ENCODE results near the gene MFNG. TPM values are rescaled to one million over a fixed set of nuclear protein-coding genes. Genes with fewer than 3 reads are reported as not detected.
A peak's percentile ranks its signal among the peaks of the same experiment; 100 is the strongest.

Gene MFNG
- polyA plus RNA-seq, 1 donor from 2014 or later = 0.17 TPM

- Histone ChIP-seq H3K4me2 (ENCODE audit: low read length) (no peak overlapping the region), H3K9me3 (ENCODE audit: low read length) (no peaks in the 10 kb centered on the region), H3K4me3 (ENCODE audit: low read length) (no peak overlapping the region), H3K27me3 (ENCODE audit: insufficient read depth, low read depth, low read length) (no peaks in the 10 kb centered on the region), H3K9ac (ENCODE audit: low read length) (no peak overlapping the region), H4K20me1 (ENCODE audit: insufficient read depth) (no peaks in the 10 kb centered on the region), H2AFZ (ENCODE audit: low read depth, low read length) (no peak overlapping the region), H3K36me3 (ENCODE audit: insufficient read depth, low read length) (no peaks in the 10 kb centered on the region), H3F3A (ENCODE audit: insufficient read depth, low read length, poor library complexity, severe bottlenecking) (no peaks in the 10 kb centered on the region), H3K9me2 (ENCODE audit: insufficient read depth, low read length) (no peaks in the 10 kb centered on the region), H3K79me2 (replicated peaks; ENCODE audit: insufficient read depth, low read length) (no peaks in the 10 kb centered on the region), H3K27ac (ENCODE audit: low read length) (no peak overlapping the region)
- TF ChIP-seq MXI1 (conservative IDR thresholded peaks at IDR 0.05; ENCODE audit: poor library complexity, severe bottlenecking) (no peak), POLR2AphosphoS5 (IDR thresholded peaks at IDR 0.05) (no peak), REST (IDR thresholded peaks at IDR 0.05; ENCODE audit: borderline replicate concordance) (no peak), EP300 (conservative IDR thresholded peaks at IDR 0.05; ENCODE audit: poor library complexity, severe bottlenecking) (no peak), RAD21 (conservative IDR thresholded peaks at IDR 0.05) (no peak), SMC3 (conservative IDR thresholded peaks at IDR 0.05; ENCODE audit: poor library complexity) (no peak), EZH2 (IDR thresholded peaks at IDR 0.05; ENCODE audit: borderline replicate concordance, insufficient read depth, low read length, poor library complexity, severe bottlenecking) (no peak), TAF1 (IDR thresholded peaks at IDR 0.05; ENCODE audit: low read depth) (no peak)
- TF ChIP-seq, protein P1, sequence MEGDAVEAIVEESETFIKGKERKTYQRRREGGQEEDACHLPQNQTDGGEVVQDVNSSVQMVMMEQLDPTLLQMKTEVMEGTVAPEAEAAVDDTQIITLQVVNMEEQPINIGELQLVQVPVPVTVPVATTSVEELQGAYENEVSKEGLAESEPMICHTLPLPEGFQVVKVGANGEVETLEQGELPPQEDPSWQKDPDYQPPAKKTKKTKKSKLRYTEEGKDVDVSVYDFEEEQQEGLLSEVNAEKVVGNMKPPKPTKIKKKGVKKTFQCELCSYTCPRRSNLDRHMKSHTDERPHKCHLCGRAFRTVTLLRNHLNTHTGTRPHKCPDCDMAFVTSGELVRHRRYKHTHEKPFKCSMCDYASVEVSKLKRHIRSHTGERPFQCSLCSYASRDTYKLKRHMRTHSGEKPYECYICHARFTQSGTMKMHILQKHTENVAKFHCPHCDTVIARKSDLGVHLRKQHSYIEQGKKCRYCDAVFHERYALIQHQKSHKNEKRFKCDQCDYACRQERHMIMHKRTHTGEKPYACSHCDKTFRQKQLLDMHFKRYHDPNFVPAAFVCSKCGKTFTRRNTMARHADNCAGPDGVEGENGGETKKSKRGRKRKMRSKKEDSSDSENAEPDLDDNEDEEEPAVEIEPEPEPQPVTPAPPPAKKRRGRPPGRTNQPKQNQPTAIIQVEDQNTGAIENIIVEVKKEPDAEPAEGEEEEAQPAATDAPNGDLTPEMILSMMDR (IDR thresholded peaks at IDR 0.05; ENCODE audit: poor library complexity, severe bottlenecking) = no peak
Measured at GRCh38 chr22:37464181-37464580, 22.0 kb downstream of the MFNG start.

DNA sequence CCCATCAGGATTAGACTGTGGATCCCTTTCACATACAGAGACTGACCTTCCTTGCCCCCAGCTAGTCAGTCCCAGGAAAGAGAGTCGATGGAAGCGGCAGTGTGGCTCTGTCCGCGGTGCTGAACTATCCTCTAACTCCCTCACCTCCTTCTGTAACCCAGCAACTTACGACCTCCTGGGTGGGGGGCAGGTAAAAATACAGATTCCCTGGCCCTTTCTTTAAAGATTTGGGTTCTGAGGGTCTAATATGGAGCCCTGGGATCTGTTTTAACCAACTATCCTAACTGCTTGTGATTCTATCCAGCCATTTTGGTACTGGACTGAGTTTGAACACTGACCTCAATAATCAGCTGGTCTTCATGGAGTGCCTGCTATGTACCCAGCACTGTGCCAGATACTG lies 23.2 kb downstream of the MFNG start:
- H3K9ac ChIP-seq (ENCODE audit: low read length) = no peak overlapping the region
- no peaks in the 10 kb centered on the region for H3K9me3 ChIP-seq (ENCODE audit: low read length)
- no peaks in the 10 kb centered on the region for H3K36me3 ChIP-seq (ENCODE audit: insufficient read depth, low read length)
- H2AFZ ChIP-seq (ENCODE audit: low read depth, low read length) = no peak overlapping the region
- no peak overlapping the region for H3K27ac ChIP-seq (ENCODE audit: low read length)
- TF ChIP-seq TAF1 (IDR thresholded peaks at IDR 0.05; ENCODE audit: low read depth) = no peak
- TF ChIP-seq REST (IDR thresholded peaks at IDR 0.05; ENCODE audit: borderline replicate concordance) = peak; percentile 28
- H3K9me2 ChIP-seq (ENCODE audit: insufficient read depth, low read length) = no peaks in the 10 kb centered on the region
- no peaks in the 10 kb centered on the region for H3K79me2 ChIP-seq (replicated peaks; ENCODE audit: insufficient read depth, low read length)
- no peak overlapping the region for H3K4me3 ChIP-seq (ENCODE audit: low read length)
- no peak overlapping the region for H3K4me2 ChIP-seq (ENCODE audit: low read length)
- no peaks in the 10 kb centered on the region for H3K27me3 ChIP-seq (ENCODE audit: insufficient read depth, low read depth, low read length)
- H3F3A ChIP-seq (ENCODE audit: insufficient read depth, low read length, poor library complexity, severe bottlenecking) = no peaks in the 10 kb centered on the region
- no peaks in the 10 kb centered on the region for H4K20me1 ChIP-seq (ENCODE audit: insufficient read depth)

All from neural cell (in vitro differentiated cells).